ENCODE measurements around the gene PRDX6. TPM values are rescaled to one million over a fixed set of nuclear protein-coding genes. Genes with fewer than 3 reads are reported as not detected.

The PRDX6 gene
- total and polyA plus RNA-seq, 2 of the 8 experiments (the other 6 are each of a cell fraction or from before 2014, with no cell fraction given) = 348 to 677 TPM

DNA sequence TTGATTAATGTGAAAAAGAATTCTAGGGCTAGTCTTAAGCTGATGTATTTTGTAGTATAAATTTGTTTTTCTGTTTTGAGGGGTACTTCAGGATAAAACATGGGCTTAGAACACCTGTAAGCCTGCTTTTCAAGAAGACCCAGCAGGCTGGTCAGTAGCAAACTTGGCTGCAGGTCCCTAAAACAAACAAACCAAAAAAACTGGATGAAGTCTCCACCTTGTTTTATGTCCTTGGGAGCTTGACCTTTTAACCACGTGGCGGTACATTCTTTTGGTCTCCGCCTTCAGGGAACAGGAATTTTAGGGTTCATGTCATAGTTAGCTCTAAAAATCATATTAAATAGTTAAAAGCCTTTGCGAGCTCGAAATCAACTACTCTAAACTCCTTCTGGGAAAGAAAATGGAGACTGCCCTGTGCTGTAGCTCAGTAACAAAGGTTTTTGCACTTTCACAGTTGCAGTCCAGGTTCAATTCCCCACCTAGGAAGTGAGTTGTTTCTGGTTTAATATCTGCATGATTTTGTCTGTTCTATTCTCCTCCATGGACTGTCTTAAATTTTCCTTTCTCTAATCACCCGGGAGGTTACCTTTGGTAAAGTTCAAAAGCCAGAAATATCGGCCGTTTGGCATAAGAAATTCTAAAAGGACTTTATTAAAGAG is 18.6 kb downstream of the PRDX6 start:
- H3K27ac ChIP-seq (ENCODE audit: low read depth, low read length) = no peak overlapping the region
- H3K36me3 ChIP-seq (ENCODE audit: control insufficient read depth in 2 of 4, insufficient read depth in 4 of 4, low read length in 3 of 4) = peaks cover 0 to 21% (median 3%) of the 10 kb centered on the region in 4 experiments; a peak in 3 of 8 replicates
- H2BK120ac ChIP-seq (replicated peaks; ENCODE audit: low read depth, low read length) = no peak overlapping the region
- H2AK5ac ChIP-seq (ENCODE audit: low read depth, low read length) = no peak overlapping the region
- no peaks in the 10 kb centered on the region for H3K4me1 ChIP-seq (replicated peaks in 1 of 4; ENCODE audit: control insufficient read depth in 3 of 4, insufficient read depth in 4 of 4, low read length in 3 of 4)
- H3K56ac ChIP-seq (replicated peaks; ENCODE audit: insufficient read length, low read depth, low read length) = no peak overlapping the region
- no peak for FAIRE-seq
- ChIA-PET POLR2A (ENCODE audit: partially characterized antibody) (no interaction called here), CTCF (ENCODE audit: partially characterized antibody) (interaction anchor here (0.8 to 3.0 kb wide), 3 partner anchors 11 to 90 kb away, joined by 3 to 10 read pairs (median 5); no protein-coding TSS in a partner anchor)
- H4K20me1 ChIP-seq (replicated peaks in 1 of 2; ENCODE audit: control insufficient read depth in 1 of 2, insufficient read depth in 2 of 2, low read length in 2 of 2) = no peaks in the 10 kb centered on the region
- H3K4me2 ChIP-seq (ENCODE audit: insufficient read depth in 1 of 2, low read depth in 2 of 2, low read length in 2 of 2) = no peak overlapping the region
- H3K18ac ChIP-seq (ENCODE audit: extremely low read depth, low read length) = no peak overlapping the region
- no peaks in the 10 kb centered on the region for H3K27me3 ChIP-seq (replicated peaks in 1 of 4; ENCODE audit: control insufficient read depth in 3 of 4, extremely low read depth in 1 of 4, insufficient read depth in 3 of 4, low read length in 3 of 4)
- WGBS, 2 experiments (ENCODE audit: extremely low coverage in 1 of 2, insufficient coverage in 1 of 2, insufficient read length in 1 of 2, insufficient replicate concordance in 2 of 2, low coverage in 1 of 2, low lambda C conversion rate in 2 of 2, missing lambda C conversion rate in 1 of 2) = 88% methylated on average over 8 of the region's 8 CpGs; no CpG with 5 or more reads in 1 of the 2 experiments
- no peak overlapping the region for H4K8ac ChIP-seq (ENCODE audit: extremely low read depth, insufficient read depth, low read length)
- H4K5ac ChIP-seq (ENCODE audit: insufficient read length, low read depth, low read length) = no peak overlapping the region
- no peak overlapping the region for H3K4me3 ChIP-seq (ENCODE audit: extremely low read depth in 1 of 4, insufficient read depth in 2 of 4, low read depth in 3 of 4, low read length in 4 of 4)
- no peaks in the 10 kb centered on the region for H3K23me2 ChIP-seq (ENCODE audit: low read depth, low read length)
- H3K9ac ChIP-seq (replicated peaks in 1 of 4; ENCODE audit: extremely low read depth in 1 of 4, low read depth in 3 of 4, low read length in 3 of 4) = no peak overlapping the region
- H3K79me1 ChIP-seq (ENCODE audit: low read depth, low read length) = no peaks in the 10 kb centered on the region
- no peak overlapping the region for H2BK15ac ChIP-seq (ENCODE audit: low read length)
- H3K4ac ChIP-seq (replicated peaks; ENCODE audit: insufficient read length, low read depth, low read length) = no peak overlapping the region
- no peak overlapping the region for H3K23ac ChIP-seq (ENCODE audit: insufficient read length)
- no peak overlapping the region for H4K91ac ChIP-seq (replicated peaks; ENCODE audit: insufficient read length, low read length)
- no peak for DNase-seq (ENCODE audit: low read depth in 1 of 2, low spot score in 2 of 2)
- TF ChIP-seq TEAD4 (IDR thresholded peaks at IDR 0.05; ENCODE audit: low read depth, low read length) (no peak), YY1 (IDR thresholded peaks at IDR 0.05; ENCODE audit: low read depth, low read length) (no peak), SUZ12 (IDR thresholded peaks at IDR 0.05; ENCODE audit: low read length) (no peak), TCF12 (IDR thresholded peaks at IDR 0.05; ENCODE audit: low read depth, low read length) (no peak), GABPA (IDR thresholded peaks at IDR 0.05; ENCODE audit: borderline replicate concordance, insufficient read depth, low read length) (no peak), RNF2 (IDR thresholded peaks at IDR 0.05; ENCODE audit: borderline replicate concordance, low read depth, low read length, missing control alignments, poor library complexity, severe bottlenecking) (no peak)
- H2BK12ac ChIP-seq (ENCODE audit: low read depth, low read length) = no peak overlapping the region
- no peak overlapping the region for H2AFZ ChIP-seq (ENCODE audit: low read length)
- H2BK5ac ChIP-seq (ENCODE audit: low read depth, low read length) = no peak overlapping the region
- H3K14ac ChIP-seq (ENCODE audit: insufficient read length) = no peak overlapping the region
- no peaks in the 10 kb centered on the region for H3K79me2 ChIP-seq (ENCODE audit: control insufficient read depth in 1 of 2, insufficient read depth in 2 of 2, low read length in 2 of 2)
- H2BK20ac ChIP-seq (ENCODE audit: low read length) = no peak overlapping the region
- peaks cover 37 to 41% of the 10 kb centered on the region in 2 experiments for H3K9me3 ChIP-seq (ENCODE audit: insufficient read depth in 2 of 2, low read depth in 1 of 2, low read length in 1 of 2)

Data from H1 (cell line).